HCT116 (cell line): ENCODE measurements around the gene ICAM4.

Experiments used
- POLR2A ChIP-seq: IDR thresholded peaks from 2 replicates; pipeline ENCODE4 v1.7.0; 2011; ENCODE audit warnings: borderline replicate concordance; ENCODE audit not compliant: insufficient read depth, insufficient read length; ENCODE audit errors: extremely low read depth
- REST ChIP-seq: IDR thresholded peaks from 2 replicates; pipeline ENCODE4 v1.6.1; 2012; ENCODE audit warnings: low read depth

- TF ChIP-seq POLR2A, result no peak
- no peak for TF ChIP-seq REST
Observed at GRCh38 chr19:10332158-10332964, 45.6 kb downstream of the ICAM4 start.
